ENCODE results near the gene CLMN. TPM values are rescaled to one million over a fixed set of nuclear protein-coding genes. Genes with fewer than 3 reads are reported as not detected.

CLMN gene
- total and polyA plus RNA-seq, 9 of the 15 experiments (the other 6 are each of a cell fraction or from before 2014, with no cell fraction given): 0.01 to 0.18 (median 0.07) TPM; not detected in 4

DNA sequence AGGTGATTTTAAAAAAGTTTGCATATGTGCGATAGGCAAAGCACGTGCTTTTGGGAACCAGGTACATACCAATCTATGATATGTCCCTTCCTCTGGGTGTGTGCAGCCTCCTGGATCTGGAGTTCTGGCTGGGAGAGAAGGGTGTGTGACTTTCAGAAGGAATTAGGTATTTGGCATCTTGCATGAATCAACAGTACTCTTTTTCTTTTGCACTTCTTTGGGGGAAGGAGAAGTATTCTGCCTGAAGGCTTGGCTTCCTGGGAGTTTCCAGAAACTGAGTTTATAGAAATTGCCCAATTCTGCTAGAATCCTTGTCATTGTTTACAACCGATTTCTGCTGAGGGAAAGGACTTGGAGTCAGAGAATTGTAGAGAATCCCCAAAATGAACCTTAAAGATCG is 2.9 kb upstream of the CLMN start:
- Histone ChIP-seq H3K36me3 (ENCODE audit: control insufficient read depth, insufficient read depth, low read length) (no peaks in the 10 kb centered on the region), H3K9me3 (replicated peaks; ENCODE audit: control insufficient read depth, insufficient read depth, low read depth, low read length) (no peaks in the 10 kb centered on the region), H3K27ac (ENCODE audit: extremely low read depth, low read depth, low read length) (no peak overlapping the region), H2AFZ (ENCODE audit: low read depth, low read length) (no peak overlapping the region), H3K4me1 (replicated peaks in 1 of 2; ENCODE audit: control insufficient read depth in 2 of 2, insufficient read depth in 2 of 2, low read length in 2 of 2) (peaks cover 0 to 12% of the 10 kb centered on the region in 2 experiments; a peak in 2 of 5 replicates), H3K79me2 (ENCODE audit: control insufficient read depth, insufficient read depth, low read length) (no peaks in the 10 kb centered on the region), H3K27me3 (ENCODE audit: control insufficient read depth in 2 of 2, insufficient read depth in 2 of 2, low read length in 2 of 2) (peaks cover 0 to 16% of the 10 kb centered on the region in 2 experiments; a peak in 2 of 5 replicates), H4K20me1 (replicated peaks; ENCODE audit: control insufficient read depth, insufficient read depth, low read length) (no peaks in the 10 kb centered on the region), H3K4me2 (ENCODE audit: insufficient read depth, low read length) (no peak overlapping the region), H3K4me3 (no peak overlapping the region), H3K9ac (ENCODE audit: insufficient read depth in 1 of 2, low read depth in 2 of 2, low read length in 2 of 2) (no peak overlapping the region), H3K9me1 (ENCODE audit: control insufficient read depth, insufficient read depth, low read length) (no peaks in the 10 kb centered on the region)
- WGBS (ENCODE audit: insufficient coverage, low coverage, missing lambda C conversion rate): 0% methylated on average over 4 of the region's 4 CpGs
- intact Hi-C loops (cut with micrococcal nuclease) (no loop called here), in situ Hi-C loops (cut with MboI) (no loop called here)
- no peak for FAIRE-seq
- no peak for DNase-seq (ENCODE audit: extremely low read depth in 1 of 4, low spot score in 3 of 4)
- BruUV-seq (replicated peaks): no TSS peak
- CTCF ChIA-PET (ENCODE audit: low intra/inter-chr PET ratio): no interaction called here
- POLR2A ChIA-PET: no interaction called here
- ATAC-seq: no peak
- no peak for TF ChIP-seq ZNF507 (tag; conservative IDR thresholded peaks at IDR 0.05)
- TF ChIP-seq, protein P1, sequence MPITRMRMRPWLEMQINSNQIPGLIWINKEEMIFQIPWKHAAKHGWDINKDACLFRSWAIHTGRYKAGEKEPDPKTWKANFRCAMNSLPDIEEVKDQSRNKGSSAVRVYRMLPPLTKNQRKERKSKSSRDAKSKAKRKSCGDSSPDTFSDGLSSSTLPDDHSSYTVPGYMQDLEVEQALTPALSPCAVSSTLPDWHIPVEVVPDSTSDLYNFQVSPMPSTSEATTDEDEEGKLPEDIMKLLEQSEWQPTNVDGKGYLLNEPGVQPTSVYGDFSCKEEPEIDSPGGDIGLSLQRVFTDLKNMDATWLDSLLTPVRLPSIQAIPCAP (CRISPR knock-in tag; IDR thresholded peaks at IDR 0.05; ENCODE audit: borderline replicate concordance): no peak
- TF ChIP-seq E2F3 (CRISPR knock-in tag; IDR thresholded peaks at IDR 0.05): no peak
- TF ChIP-seq BCOR (IDR thresholded peaks at IDR 0.05): no peak
- TF ChIP-seq, protein P2, sequence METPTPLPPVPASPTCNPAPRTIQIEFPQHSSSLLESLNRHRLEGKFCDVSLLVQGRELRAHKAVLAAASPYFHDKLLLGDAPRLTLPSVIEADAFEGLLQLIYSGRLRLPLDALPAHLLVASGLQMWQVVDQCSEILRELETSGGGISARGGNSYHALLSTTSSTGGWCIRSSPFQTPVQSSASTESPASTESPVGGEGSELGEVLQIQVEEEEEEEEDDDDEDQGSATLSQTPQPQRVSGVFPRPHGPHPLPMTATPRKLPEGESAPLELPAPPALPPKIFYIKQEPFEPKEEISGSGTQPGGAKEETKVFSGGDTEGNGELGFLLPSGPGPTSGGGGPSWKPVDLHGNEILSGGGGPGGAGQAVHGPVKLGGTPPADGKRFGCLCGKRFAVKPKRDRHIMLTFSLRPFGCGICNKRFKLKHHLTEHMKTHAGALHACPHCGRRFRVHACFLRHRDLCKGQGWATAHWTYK (CRISPR knock-in tag; IDR thresholded peaks at IDR 0.05): no peak
- TF ChIP-seq ZNF79 (CRISPR knock-in tag; IDR thresholded peaks at IDR 0.05; ENCODE audit: low read depth): no peak
- no peak for TF ChIP-seq ELF1 (tag; IDR thresholded peaks at IDR 0.05)
- TF ChIP-seq, protein P3, sequence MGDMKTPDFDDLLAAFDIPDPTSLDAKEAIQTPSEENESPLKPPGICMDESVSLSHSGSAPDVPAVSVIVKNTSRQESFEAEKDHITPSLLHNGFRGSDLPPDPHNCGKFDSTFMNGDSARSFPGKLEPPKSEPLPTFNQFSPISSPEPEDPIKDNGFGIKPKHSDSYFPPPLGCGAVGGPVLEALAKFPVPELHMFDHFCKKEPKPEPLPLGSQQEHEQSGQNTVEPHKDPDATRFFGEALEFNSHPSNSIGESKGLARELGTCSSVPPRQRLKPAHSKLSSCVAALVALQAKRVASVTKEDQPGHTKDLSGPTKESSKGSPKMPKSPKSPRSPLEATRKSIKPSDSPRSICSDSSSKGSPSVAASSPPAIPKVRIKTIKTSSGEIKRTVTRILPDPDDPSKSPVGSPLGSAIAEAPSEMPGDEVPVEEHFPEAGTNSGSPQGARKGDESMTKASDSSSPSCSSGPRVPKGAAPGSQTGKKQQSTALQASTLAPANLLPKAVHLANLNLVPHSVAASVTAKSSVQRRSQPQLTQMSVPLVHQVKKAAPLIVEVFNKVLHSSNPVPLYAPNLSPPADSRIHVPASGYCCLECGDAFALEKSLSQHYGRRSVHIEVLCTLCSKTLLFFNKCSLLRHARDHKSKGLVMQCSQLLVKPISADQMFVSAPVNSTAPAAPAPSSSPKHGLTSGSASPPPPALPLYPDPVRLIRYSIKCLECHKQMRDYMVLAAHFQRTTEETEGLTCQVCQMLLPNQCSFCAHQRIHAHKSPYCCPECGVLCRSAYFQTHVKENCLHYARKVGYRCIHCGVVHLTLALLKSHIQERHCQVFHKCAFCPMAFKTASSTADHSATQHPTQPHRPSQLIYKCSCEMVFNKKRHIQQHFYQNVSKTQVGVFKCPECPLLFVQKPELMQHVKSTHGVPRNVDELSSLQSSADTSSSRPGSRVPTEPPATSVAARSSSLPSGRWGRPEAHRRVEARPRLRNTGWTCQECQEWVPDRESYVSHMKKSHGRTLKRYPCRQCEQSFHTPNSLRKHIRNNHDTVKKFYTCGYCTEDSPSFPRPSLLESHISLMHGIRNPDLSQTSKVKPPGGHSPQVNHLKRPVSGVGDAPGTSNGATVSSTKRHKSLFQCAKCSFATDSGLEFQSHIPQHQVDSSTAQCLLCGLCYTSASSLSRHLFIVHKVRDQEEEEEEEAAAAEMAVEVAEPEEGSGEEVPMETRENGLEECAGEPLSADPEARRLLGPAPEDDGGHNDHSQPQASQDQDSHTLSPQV (IDR thresholded peaks at IDR 0.05): no peak
- no peak for TF ChIP-seq NELFE (IDR thresholded peaks at IDR 0.05; ENCODE audit: insufficient read depth, insufficient read length)
- TF ChIP-seq HEY1 (CRISPR knock-in tag; IDR thresholded peaks at IDR 0.05; ENCODE audit: borderline replicate concordance): no peak
- no peak for TF ChIP-seq CCNT2 (IDR thresholded peaks at IDR 0.05; ENCODE audit: borderline replicate concordance, extremely low read depth, insufficient read length, low read depth, low read length)
- TF ChIP-seq ZKSCAN1 (IDR thresholded peaks at IDR 0.05; ENCODE audit: low read depth, low read length): no peak
- TF ChIP-seq, protein P4, sequence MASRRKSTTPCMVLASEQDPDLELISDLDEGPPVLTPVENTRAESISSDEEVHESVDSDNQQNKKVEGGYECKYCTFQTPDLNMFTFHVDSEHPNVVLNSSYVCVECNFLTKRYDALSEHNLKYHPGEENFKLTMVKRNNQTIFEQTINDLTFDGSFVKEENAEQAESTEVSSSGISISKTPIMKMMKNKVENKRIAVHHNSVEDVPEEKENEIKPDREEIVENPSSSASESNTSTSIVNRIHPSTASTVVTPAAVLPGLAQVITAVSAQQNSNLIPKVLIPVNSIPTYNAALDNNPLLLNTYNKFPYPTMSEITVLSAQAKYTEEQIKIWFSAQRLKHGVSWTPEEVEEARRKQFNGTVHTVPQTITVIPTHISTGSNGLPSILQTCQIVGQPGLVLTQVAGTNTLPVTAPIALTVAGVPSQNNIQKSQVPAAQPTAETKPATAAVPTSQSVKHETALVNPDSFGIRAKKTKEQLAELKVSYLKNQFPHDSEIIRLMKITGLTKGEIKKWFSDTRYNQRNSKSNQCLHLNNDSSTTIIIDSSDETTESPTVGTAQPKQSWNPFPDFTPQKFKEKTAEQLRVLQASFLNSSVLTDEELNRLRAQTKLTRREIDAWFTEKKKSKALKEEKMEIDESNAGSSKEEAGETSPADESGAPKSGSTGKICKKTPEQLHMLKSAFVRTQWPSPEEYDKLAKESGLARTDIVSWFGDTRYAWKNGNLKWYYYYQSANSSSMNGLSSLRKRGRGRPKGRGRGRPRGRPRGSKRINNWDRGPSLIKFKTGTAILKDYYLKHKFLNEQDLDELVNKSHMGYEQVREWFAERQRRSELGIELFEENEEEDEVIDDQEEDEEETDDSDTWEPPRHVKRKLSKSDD (conservative IDR thresholded peaks at IDR 0.05; ENCODE audit: low read length): no peak
- TF ChIP-seq GATA2 (CRISPR knock-in tag; IDR thresholded peaks at IDR 0.05): no peak
- no peak for TF ChIP-seq POLR2A (conservative IDR thresholded peaks at IDR 0.05)
- TF ChIP-seq ARHGAP35 (IDR thresholded peaks at IDR 0.05; ENCODE audit: partially characterized antibody): no peak

Data from K562 (cell line).